NCI-H510A (cell line): ENCODE measurements around the gene CHST11.
A peak's percentile ranks its signal among the peaks of the same experiment; 100 is the strongest.

Experiments
- DNase-seq: peaks from one replicate; lab custom pipeline; 2025; lab: John Stamatoyannopoulos, UW

CHST11 gene

DNA sequence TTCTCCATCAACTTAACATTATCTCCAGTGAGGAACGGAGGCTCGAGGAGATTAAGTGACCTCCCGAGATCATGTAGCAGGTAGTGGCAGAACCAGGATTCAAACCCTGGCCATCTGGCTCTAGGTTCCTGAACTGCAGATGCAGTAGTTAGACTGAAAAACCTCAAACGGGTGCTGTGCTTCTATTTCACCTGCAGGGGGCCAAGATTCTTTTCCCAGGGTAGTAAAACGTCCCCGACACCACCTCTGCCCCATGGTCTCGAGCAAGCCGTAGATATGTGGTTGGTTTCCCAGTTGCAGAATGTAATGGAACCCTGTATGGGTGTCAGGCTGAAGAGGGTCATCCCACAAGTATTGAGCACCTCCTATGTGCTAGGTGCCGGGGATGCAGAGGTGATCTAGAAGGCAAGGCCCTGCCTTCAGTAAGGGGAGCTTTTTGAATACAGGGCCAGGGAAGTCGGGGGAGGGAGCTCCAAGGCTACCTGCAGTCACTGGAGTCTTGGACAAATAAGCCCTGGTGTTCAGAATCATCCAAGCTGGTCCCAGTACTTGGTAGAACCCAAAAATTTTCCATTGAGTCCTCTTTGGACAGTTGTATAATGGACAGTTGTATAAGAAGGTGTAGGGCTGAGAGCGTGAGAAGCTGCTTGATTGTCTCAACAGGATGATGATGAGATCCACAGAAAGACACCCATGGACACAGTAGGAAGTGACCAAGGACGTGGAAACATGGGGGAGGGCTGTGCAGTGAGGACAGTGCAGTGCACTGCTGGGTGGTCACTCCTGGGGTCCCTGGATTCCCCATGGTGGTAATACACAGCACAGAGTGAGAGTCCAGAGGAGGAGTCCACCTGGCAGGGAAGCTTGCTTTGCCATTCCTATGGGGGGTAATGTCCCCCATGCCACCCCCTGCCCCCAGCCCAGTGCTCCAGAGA lies 197.2 kb downstream of the CHST11 start:
- DNase-seq: no peak

DNA sequence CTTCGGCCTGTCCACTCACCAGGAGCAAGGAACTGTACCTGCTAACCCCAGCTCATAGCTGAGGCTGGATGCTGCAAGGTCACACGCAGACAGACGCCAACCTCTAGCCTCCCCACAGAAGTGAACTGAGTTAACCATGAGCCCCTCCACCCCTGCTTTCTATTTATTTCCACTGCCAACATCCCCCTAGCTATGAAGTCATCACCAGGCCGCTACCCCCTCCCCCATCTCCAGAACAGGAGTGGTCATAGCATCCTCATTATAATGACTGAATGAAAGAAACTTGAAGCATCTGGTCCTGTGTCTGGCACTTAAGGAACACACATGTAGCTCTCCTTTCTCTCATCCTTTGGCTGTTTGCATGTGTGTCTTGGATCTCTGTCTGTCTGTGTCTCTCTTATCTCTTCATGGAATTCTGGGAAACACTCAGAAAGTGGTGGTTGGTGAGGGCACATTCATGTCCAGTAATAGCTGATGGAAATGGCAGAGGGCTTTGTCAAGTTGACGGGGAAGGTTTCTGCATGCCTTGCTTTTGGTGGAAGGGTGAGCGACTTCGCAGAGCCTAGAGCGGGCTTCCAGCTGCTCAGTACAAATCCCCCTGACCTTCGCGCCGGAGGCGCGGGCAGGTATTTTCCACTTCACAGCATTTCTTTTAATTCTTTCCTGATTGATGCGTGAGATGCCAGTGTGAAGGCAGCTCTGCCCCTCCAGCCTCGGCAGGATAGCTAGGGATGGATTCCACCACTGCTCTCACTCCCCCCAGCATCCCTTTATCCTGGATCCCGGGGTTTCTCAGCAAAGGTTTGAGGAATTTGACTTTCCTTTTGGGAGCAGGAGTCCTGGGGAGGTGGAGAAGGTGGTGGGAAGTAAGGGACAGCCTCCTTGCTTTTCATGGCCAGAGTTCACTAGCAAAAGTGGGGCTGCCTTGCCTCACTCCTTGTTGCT lies 198.2 kb downstream of the CHST11 start:
- DNase-seq: no peak

DNA sequence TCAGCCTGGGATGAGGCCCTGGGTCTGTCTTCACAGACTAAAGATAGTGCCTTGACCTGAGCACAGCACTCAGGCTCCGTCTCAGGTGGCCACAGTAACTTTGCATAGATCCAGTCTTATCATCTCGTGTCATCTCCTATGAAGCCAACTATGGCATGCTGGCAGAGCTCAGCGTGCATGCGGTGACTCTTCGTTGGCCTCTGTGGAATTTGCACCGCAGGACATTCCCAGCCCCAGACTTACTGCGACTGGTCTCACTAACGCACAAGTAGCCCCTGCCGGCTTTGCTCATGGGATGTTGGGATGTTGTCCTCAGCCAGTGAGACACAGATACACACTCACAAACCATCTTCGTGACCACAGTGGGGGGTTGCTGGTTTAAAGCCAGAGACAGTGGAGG lies 199.6 kb downstream of the CHST11 start:
- DNase-seq: no peak

DNA sequence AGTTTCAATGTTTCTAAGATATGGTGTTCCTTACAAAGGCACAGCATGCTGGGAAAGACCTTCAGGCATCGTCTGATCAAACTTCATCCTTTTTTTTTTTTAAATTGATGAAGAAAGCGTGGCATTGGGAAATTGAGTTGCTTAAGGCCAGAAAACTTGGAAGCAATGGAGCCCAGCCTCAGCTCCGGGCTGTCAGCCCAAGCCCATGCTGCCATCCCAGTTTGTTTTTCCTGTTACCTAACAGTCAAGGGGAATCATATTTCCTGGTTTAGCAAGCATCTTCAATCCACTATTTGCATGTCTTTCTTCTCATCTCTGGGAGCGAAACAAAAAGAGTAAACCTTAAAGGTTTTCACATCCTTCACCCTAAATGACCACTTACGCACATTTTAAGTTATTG lies 200.2 kb downstream of the CHST11 start:
- no peak for DNase-seq

DNA sequence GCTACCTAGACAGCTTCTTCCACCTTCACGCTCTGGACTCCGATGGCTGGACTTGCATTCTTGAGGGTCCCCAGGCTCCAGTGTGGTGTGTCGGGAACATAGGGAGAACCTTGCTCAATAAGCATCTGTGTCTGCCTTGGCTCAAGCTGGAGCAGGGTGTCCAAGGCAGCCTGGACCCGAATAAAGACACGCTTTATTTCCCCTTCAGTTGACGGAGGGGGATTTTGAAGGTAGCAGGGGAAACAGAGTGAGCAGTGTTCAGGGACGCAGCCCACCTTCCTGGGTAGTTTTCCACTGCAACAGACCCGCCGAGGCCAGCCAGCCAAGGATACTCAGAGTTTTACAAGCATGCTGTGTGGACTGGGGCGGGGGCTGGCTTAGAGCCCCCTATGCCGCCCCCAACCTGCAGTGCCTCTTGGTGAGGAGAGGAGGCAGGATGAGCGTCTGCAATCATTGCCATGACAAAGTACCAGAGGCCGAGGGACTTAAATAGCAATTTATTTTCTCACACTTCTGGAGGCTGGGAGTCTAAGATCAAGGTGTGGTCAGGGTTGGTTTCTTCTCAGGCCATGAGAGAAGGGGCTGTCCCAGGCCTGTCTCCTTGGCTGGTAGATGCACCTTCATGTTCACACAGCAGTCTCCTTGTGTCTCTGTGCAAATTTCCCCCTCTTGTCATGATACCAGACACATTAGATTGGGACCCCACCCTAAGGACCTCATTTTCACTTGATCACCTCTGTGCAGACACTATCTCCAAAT lies 201.2 kb downstream of the CHST11 start:
- no peak for DNase-seq

- DNase-seq: no peak
Observed at GRCh38 chr12:104659058-104659457, 202.3 kb downstream of the CHST11 start.

GRCh38 chr12:104662203-104662602 lies 205.5 kb downstream of the CHST11 start:
- DNase-seq: no peak

GRCh38 chr12:104662908-104663307 lies 206.2 kb downstream of the CHST11 start:
- no peak for DNase-seq

DNA sequence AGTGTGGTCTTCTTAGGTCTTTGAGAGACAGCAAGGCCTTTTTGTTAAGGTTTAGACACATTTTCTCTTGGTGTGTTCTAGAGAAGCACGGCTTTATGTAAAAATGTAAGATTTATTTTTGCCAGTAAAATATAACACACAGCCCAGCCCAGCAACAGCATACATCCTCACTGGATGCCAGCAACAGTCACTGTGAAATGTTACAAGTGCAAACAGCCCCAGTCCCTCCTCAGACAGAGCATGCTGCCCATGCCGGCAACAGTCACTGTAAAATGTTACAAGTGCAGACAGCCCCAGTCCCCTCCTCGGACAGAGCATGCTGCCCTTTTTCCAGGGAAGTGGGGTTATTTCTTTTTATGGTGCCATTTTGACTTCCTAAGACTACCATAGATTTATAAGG lies 207.6 kb downstream of the CHST11 start:
- DNase-seq: no peak

DNA sequence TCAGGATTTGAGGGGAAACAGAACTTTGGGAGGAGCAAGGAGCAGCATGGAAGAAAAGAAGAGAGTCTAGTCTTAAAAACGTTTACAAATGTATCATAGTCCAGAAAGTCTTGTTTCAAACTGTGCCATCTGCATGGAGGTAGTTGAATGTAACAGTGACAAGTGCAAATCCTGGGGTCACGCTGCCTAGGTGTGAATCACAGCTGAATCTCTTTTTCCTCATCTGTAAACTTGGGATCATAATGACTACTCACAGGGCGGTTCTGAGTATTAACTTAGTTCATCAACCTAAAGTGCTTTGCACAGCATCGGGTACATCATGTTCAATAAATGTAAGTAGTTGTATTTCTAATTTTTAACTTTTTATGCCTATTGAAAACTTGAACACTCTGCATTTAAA lies 208.5 kb downstream of the CHST11 start:
- DNase-seq: no peak

GRCh38 chr12:104667139-104667538 lies 210.4 kb downstream of the CHST11 start:
- DNase-seq: no peak

GRCh38 chr12:104668274-104668718 lies 211.5 kb downstream of the CHST11 start:
- no peak for DNase-seq

DNA sequence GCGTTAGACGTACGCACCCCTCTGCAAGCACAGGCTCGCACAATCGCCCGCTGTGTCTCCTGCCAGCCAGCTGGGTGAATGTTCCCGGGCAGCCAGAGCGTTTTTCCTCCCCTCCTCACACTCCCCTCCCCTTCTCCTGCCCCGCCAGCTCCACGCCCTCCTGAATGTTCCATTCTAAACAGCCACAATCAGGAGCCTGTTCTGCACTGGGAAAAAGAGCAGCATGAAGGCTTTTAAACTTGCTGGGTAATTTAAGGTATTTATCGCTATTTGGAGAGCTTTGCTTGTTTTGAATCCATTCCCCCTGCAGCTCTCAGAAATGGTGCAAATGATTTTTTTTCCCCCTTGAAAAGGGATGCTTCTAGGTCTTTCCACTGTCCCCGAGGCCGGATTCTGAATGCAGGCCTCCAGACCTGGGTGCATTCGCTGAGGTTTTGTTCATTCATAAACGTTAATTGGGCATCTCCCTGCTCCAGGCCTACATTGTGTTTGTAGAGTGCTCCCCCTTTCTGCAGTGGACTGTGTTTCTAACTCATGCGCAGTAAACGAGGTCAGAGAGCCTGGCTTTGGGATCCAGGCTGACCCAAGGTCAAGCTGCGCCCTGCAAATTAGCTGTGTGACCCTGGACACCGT lies 212.5 kb downstream of the CHST11 start:
- DNase-seq: peak; percentile 54

- no peak for DNase-seq
Observed at GRCh38 chr12:104669851-104670337, 213.1 kb downstream of the CHST11 start.

DNA sequence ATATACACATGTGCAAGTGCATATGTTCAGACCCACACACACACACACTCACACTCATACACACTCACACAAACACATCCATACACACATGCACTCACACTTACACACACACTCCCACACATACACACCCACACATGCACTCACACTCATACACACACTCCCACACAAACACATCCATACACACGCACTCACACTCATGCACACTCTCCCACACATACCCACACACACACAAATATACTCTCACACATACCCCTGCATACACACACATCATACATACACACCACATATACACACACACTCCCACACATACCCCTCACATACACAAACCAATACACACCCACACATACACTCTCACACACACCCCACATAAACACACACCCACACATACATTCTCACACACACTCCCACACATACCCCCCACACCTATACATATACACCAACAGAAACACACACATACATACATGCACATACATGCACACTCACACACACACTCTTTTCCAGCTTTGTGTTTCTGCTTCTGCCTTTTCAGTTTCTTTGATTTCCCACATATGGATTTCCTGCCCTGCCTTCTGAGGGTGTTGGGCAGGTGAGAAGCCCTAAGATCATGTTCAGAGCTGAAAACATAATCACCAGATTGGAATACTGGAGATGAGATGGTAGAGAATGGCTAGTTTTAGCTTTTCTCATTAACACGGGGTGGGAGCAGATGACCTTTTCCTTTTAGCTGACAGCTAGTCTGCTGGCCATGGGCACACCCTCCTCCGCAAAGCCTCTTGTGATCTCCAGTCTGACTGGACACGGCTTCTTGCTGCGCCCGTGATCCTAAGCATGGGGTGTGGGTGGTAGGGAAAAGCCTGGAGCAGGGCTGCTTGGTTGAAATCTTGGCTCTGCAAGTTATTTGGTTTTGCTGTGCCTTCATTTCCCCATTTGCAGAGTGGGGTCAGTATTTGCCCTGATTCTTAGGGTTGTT lies 214.0 kb downstream of the CHST11 start:
- no peak for DNase-seq

GRCh38 chr12:104671409-104672095 lies 214.8 kb downstream of the CHST11 start:
- no peak for DNase-seq

GRCh38 chr12:104672096-104672445 lies 215.3 kb downstream of the CHST11 start:
- DNase-seq: no peak

GRCh38 chr12:104672501-104673265 lies 215.9 kb downstream of the CHST11 start:
- DNase-seq: no peak

DNA sequence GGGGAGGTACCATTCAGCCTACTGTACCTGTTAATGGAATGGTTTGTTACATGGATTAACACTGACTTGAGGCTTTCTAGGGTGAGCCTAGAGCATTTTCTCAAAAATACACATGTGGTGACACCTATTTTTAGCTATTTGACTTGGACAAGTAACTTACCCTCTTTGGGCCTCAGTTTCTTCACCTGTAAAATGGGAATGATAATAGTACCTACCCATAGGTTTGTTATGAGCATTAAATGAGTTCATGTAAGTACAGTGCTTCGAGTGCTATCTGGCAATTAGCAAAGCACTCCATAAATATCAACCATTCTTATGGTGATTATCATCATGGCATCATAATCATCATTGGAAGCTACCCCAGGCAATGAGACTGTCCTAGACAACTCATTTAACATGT lies 216.5 kb downstream of the CHST11 start:
- DNase-seq: no peak
